GM19351 (cell line): ENCODE measurements around the gene PAGE1.
"Not testable (repeated sequence)": the region's sequence is repeated elsewhere in the genome, so short reads cannot be mapped to it uniquely, and the experiment has no call there.

Source experiments
- ATAC-seq: cut with Tn5 transposase; IDR thresholded peaks from one replicate; pipeline ENCODE4 v1.9.1; 2021; ENCODE audit warnings: mild to moderate bottlenecking, moderate library complexity; ENCODE audit not compliant: unreplicated experiment

PAGE1 gene

GRCh38 chrX:49695276-49696180 lies at the start of gene PAGE1:
Gene PAGE1, minus strand, starts transcription at chrX:49695984. Its CDS starts 1,214 bp downstream, at chrX:49694770.
- no peak for ATAC-seq

- ATAC-seq: not testable (repeated sequence)
Measured at GRCh38 chrX:49741501-49741900, 45.7 kb upstream of the PAGE1 start.

GRCh38 chrX:49727847-49728246 lies 32.1 kb upstream of the PAGE1 start:
- no peak for ATAC-seq

- ATAC-seq: no peak
Measured at GRCh38 chrX:49726966-49727365, 31.2 kb upstream of the PAGE1 start.

- no peak for ATAC-seq
Measured at GRCh38 chrX:49725923-49726904, 30.4 kb upstream of the PAGE1 start.

GRCh38 chrX:49725401-49725800 lies 29.6 kb upstream of the PAGE1 start:
- ATAC-seq: no peak

- not testable (repeated sequence) for ATAC-seq
Measured at GRCh38 chrX:49720106-49720505, 24.3 kb upstream of the PAGE1 start.

- ATAC-seq: no peak
Measured at GRCh38 chrX:49712577-49712976, 16.8 kb upstream of the PAGE1 start.

GRCh38 chrX:49710744-49711319 lies 15.0 kb upstream of the PAGE1 start:
- no peak for ATAC-seq

GRCh38 chrX:49704691-49705404 lies 9.1 kb upstream of the PAGE1 start:
- no peak for ATAC-seq

GRCh38 chrX:49701933-49702332 lies 6.1 kb upstream of the PAGE1 start:
- no peak for ATAC-seq

- no peak for ATAC-seq
Measured at GRCh38 chrX:49701323-49701722, 5.5 kb upstream of the PAGE1 start.

- no peak for ATAC-seq
Measured at GRCh38 chrX:49675075-49675719, 20.6 kb downstream of the PAGE1 start.

- ATAC-seq: no peak
Measured at GRCh38 chrX:49673394-49673793, 22.4 kb downstream of the PAGE1 start.

- ATAC-seq: no peak
Measured at GRCh38 chrX:49664824-49665223, 31.0 kb downstream of the PAGE1 start.

GRCh38 chrX:49661881-49662280 lies 33.9 kb downstream of the PAGE1 start:
- no peak for ATAC-seq

GRCh38 chrX:49659771-49660170 lies 36.0 kb downstream of the PAGE1 start:
- ATAC-seq: no peak

GRCh38 chrX:49656533-49656932 lies 39.3 kb downstream of the PAGE1 start:
- no peak for ATAC-seq

GRCh38 chrX:49644991-49645637 lies 50.7 kb downstream of the PAGE1 start:
- ATAC-seq: no peak
